LHCN-M2 (cell line): ENCODE data around the gene CEP72. TPM values are rescaled to one million over a fixed set of nuclear protein-coding genes. Genes with fewer than 3 reads are reported as not detected.
"Not testable (repeated sequence)": the region's sequence is repeated elsewhere in the genome, so short reads cannot be mapped to it uniquely, and the experiment has no call there.

Experiments
- DNase-seq: peaks from one replicate; pipeline ENCODE4 v3.0.0-alpha.2; 2012; ENCODE audit warnings: low read depth
- total RNA-seq: library from RNA; depleted of rRNA; stranded (reverse); fragments of >200 nt; gene quantifications from 2 replicates; pipeline ENCODE4 v1.2.3, GENCODE V29; 2014

The CEP72 gene
- total RNA-seq, 1 experiment from 2014 or later = 8.0 TPM

DNA sequence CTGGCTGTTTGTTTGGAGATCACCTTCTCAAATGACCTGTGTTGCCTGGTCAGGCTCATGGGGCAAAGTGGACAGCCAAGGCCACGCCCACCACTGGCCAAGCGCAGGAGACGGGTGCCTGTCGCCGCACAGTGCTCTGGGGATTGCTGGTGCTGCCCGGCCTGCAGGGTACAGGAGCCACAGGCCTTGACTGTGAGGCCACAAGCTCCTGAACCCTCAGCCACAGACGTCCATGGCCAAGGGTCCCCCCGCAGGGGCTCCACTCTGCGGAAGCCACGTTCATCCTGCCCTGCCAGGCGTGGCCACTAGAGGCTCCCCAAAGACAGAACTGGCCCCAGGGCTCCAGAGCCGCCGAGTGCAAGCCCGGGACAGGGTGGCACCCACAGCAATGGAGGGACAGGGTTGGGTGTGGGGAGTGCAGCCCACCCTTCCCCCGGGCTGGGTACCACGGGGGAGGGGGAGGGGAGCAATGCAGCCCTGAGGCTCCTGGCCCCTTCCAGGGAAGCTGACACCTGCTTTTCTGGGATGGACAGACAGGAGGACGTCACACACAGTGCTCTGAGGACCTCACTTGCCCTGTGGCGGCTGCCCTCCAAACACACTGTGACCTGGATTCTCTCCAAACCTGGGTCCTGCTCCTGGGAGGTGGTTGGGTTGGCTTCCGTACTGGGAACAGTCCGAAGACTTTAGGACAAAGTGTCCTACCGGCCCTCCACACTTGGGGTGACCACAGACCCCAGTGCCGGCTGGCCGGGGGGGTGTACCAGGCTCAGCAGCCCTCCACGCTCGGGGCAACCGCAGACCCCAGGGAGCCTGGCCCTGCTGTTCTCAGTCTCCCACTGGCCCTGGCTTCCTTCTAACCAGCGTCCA, 59.6 kb downstream of the CEP72 start:
- DNase-seq = peak; percentile 44

- DNase-seq = peak; percentile 89
Measured at GRCh38 chr5:672329-673160, 60.4 kb downstream of the CEP72 start.

DNA sequence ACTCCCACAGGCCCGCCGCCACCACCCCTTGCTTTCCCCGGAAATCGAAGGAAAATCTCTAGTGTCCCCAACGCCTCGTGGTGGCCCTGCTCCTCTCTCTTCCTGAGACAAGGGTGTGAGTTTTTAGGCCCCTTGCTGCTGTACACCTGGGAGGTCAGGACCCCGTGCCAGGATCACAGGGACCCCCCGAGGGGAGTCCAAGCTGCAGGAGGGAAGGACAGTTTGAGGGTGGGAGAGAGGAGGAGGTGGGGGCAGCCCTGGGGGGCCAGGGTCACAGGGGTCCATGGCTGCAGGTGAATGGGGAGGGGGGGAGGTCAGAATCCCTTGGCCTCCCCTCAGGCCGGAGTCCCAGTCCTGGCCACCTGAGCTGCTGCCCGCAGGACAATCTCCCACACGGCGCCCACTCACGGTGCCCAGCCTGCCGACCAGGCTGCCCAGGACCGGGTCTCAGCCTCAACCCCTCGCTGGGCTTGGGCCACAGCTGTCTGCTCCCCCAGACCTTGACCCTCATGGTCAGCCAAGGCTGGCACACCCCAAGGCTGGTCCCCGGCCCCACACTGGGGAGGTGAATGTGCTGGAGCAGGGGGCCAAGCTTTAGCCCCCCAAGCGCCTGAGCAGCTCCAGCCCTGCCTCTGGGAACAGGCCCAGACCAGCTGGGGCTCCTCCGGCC, 61.2 kb downstream of the CEP72 start:
- no peak for DNase-seq

DNA sequence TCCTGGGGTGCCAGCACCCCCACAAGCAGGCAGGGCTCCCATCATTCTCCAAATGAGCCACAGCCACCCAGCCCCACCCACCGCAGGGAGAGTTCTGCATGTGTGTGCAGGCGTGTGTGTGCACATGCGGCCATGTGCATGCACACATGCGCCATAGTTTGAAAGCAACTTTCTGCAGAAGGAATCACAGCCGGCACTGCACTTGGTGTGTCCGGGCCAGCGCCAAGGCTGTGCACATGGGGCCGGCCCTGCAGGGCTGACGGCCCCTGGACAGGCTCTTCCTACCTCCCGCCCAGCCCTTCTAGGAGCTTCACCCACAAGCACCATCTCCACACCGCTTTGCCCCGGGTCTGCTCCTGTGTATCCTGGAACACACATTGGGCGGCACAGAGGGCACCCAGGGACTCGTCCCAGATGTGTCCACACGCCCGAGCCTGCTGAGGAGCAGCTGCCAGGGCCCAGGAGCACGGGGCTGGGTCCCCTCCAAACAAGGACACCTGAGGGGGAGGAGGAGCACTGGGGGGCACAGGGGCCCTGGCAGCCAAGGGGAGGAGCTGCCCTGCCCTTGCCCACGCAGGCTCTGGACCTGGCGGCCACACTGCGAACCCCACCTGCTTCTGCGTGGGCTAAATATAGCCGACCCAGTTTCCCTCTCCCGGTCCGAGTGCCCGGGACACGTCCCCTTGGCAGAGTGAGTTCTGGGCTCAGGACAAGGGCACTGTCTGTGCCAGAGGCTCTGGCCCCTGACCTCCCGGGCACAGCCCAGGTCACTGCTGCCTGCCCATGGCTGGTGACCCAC, 61.9 kb downstream of the CEP72 start:
- no peak for DNase-seq

GRCh38 chr5:674630-675011, 62.5 kb downstream of the CEP72 start:
- DNase-seq = no peak

GRCh38 chr5:675111-675870, 63.2 kb downstream of the CEP72 start:
- DNase-seq = no peak

- DNase-seq = no peak
Measured at GRCh38 chr5:675871-676698, 63.9 kb downstream of the CEP72 start.

- DNase-seq = no peak
Measured at GRCh38 chr5:676699-677076, 64.5 kb downstream of the CEP72 start.

GRCh38 chr5:677131-678101, 65.3 kb downstream of the CEP72 start:
- no peak for DNase-seq

GRCh38 chr5:678521-678920, 66.4 kb downstream of the CEP72 start:
- DNase-seq = not testable (repeated sequence)

GRCh38 chr5:679166-679895, 67.2 kb downstream of the CEP72 start:
- DNase-seq = not testable (repeated sequence)

DNA sequence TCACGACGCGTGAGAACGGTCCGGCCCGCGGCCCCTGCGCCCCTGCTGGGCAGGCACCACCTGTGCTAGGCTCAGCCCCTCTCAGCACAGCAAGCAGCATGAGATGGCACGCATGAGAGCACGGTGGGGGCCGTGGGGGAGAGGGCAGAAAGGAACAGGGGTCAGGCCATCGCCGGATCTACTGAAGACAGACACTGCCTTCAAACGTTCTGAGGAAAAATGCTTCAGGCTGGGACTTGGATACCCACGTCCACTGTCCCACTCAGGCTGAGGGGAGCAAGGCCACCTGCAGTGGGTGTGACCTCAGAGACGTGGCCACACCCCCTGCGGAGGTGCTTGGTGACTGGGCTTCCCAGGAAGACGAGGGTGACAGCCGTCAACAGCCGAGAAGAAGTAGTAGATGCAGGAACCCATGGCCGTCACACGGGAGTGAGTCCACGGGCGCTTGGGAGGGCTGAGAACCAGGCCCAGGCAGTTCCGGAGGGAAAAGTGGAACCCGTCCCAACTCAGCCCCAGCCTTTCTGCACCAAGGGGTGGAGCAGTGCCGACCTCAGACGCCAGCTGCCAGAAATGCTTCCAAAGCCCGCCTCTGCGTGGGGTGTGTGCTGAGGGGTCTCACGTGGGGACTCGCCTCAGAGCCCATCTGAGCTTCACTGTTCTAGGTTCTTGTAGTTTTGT, 68.1 kb downstream of the CEP72 start:
- DNase-seq = not testable (repeated sequence)

DNA sequence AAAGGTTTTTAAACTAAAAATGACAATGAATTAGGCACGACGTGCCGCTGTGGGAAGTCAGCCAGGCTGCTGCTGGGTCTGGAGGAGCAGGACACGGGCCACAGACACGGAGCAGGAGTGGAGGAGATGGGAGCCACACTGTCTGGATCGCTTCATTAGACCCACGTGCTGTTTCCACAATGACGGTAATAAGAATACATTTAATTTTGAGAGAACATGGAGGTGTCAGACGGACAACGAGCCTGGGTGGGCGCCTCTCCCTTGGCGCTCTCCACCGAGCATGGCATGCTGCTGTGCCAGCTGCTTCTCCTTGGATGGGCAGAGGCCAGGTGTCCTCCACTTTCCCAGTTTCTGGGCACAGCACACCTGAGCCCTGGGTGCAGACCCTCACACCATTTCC, 68.7 kb downstream of the CEP72 start:
- not testable (repeated sequence) for DNase-seq

DNA sequence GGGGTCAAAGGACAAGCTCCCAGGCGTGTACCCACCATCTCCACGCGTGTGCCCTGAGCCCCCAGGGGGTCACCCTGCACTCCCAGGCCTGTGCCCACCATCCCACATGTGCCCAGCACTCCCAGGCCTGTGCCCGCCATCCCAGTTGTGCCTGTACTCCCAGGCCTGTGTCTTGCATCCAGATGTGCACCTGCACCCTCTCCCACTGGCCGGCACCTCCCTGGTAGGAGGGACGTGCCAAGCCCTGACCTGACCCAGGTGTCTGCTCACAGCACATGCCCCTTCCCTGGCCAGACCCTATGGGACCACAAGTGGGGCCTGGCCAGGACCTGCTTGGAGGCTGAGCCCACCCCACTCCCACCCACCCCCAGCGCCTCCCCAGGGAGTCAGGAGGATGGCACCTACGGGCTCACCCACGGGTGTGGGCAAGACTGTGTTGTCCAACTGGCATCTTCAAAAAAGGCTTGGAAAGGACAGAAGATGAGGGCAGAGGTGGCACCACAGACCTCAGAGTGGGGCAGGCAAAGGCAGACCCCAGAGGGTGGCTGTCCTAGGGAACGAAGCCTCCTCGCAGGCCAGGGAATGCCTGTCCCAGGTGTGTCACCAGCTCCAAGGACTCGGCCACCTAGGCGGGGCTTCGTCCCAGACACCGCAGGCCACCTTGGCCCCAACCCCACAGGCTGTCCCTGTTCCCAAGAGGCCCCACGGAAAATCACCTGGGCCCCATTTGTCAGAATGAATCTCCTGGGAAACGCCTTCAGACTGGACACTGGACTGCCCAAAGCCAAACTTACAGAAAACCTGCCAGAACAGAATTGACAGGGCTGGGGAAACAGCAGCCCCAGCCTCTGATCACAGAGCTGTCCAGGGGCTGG, 69.4 kb downstream of the CEP72 start:
- not testable (repeated sequence) for DNase-seq

GRCh38 chr5:682216-682615, 70.1 kb downstream of the CEP72 start:
- not testable (repeated sequence) for DNase-seq
